ES-I3 (cell line): ENCODE measurements around the gene HS3ST1.

Experiments used
- H3K36me3 ChIP-seq: 2 replicates; pipeline ENCODE4 v1.6.1; 2013; ENCODE audit warnings: mild to moderate bottlenecking, low read length, control low read depth, moderate library complexity; ENCODE audit not compliant: insufficient read depth
- H3K4me1 ChIP-seq: 2 replicates; pipeline ENCODE4 v1.6.1; 2013; ENCODE audit warnings: mild to moderate bottlenecking, control low read depth, low read length; ENCODE audit not compliant: insufficient read depth
- H3K9ac ChIP-seq: 2 replicates; pipeline ENCODE4 v1.6.1; 2013; ENCODE audit warnings: low read depth, mild to moderate bottlenecking, low read length, moderate library complexity
- H3K9me3 ChIP-seq: 2 replicates; pipeline ENCODE4 v1.6.1; 2013; ENCODE audit warnings: mild to moderate bottlenecking, low read length, moderate library complexity; ENCODE audit not compliant: control insufficient read depth, insufficient read depth

The HS3ST1 gene

DNA sequence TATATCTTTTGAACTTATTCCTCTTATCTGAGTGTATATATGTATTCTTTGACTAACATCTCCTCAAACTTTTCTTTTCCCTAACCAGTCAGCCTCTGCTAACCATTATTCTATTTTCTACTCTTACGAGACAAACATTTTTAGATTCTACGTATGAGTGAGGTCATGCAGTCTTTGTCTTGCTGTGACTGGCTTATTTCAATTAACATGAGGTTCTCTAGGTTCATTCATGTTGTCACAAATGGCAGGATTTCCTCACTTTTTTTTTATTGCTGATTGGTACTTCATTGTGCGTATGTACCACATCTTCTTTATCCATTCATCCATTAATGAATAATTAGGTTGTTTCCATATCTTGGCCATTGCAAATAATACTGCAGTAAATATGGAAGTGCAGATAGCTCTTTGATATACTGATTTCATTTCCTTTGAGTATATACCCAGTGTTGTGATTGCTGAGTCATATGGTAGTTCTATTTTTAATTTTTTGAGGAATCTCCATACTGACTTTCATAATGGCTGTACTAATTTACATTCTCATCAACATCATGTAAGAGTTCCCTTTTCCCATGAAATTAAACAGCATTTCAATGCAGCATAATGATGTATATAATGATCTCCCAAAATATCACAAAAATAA is 80.1 kb downstream of the HS3ST1 start:
- no peak overlapping the region for H3K9ac ChIP-seq
- H3K9me3 ChIP-seq: no peaks in the 10 kb centered on the region
- H3K36me3 ChIP-seq: no peaks in the 10 kb centered on the region
- no peaks in the 10 kb centered on the region; the same call in 1 of the 2 replicates for H3K4me1 ChIP-seq

DNA sequence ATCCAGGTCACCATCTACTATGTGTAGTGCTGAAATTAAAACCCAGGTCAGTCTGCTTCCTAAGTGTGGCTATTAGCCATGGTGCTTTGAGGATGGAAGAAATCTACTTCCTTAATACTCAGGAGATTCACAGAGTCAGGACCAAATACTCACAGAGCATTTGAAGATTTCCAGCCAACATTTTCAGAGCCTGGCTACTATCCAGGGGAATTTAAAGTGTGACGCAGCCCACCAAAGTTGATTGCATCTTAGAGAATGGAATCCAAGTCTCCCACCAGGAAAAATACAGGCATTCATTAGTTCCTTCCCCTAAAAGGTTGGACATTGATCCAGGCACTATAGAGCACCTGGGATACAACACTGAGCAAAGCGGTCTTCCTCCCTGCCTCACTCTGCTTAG is 83.8 kb downstream of the HS3ST1 start:
- no peak overlapping the region for H3K9ac ChIP-seq
- peaks cover 4% of the 10 kb centered on the region for H3K4me1 ChIP-seq
- no peaks in the 10 kb centered on the region for H3K9me3 ChIP-seq
- no peaks in the 10 kb centered on the region for H3K36me3 ChIP-seq

DNA sequence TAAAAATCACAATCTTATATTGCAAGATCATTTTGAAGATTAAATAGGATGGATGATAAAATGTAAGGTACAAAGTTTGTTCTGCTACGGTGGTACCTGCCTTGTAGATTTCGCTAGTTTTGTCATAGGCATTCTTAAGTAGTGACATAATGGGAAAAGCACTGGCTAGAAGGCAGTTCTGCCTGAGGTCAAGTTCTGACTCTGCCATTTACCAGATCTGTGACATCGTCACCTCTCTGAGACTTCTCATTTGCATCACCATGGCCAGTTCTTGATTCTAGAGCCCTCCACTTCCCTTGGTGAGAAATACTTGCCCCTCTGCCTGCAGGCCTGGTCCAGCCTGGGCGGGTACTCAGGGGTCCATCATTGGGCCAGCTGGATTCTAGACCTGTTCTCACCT is 85.2 kb downstream of the HS3ST1 start:
- H3K9me3 ChIP-seq: no peaks in the 10 kb centered on the region
- no peak overlapping the region for H3K9ac ChIP-seq
- no peaks in the 10 kb centered on the region for H3K36me3 ChIP-seq
- peaks cover 4% of the 10 kb centered on the region for H3K4me1 ChIP-seq
